B cell (primary cell): ENCODE measurements around the gene PNMA8C. TPM values are rescaled to one million over a fixed set of nuclear protein-coding genes. Genes with fewer than 3 reads are reported as not detected.
A peak's percentile ranks its signal among the peaks of the same experiment; 100 is the strongest.

Experiments
- ATAC-seq: fragments of 200-7000 bp; cut with Tn5 transposase; one replicate; pipeline ENCODE4 v1.10.0; 2021; ENCODE audit warnings: low read depth, mild to moderate bottlenecking, moderate number of reproducible peaks, moderate library complexity
- CTCF ChIA-PET: fragments of 350-600 bp; sonication (Branson Sonifier 250); formaldehyde crosslinking; loops from one replicate; lab custom pipeline; 2021; ENCODE audit warnings: antibody characterized with exemption, inconsistent platforms; lab: Charles Lee
- POLR2A ChIA-PET: fragments of 350-600 bp; sonication (Branson Sonifier 250); formaldehyde crosslinking; loops from one replicate; lab custom pipeline; 2021; ENCODE audit warnings: antibody characterized with exemption; lab: Charles Lee
- DNase-seq: peaks from one replicate; pipeline ENCODE4 v3.0.0; 2013
- H2AFZ ChIP-seq: 2 replicates; pipeline ENCODE4 v1.6.1; 2012; ENCODE audit warnings: mild to moderate bottlenecking, low read depth, low read length; ENCODE audit not compliant: insufficient read depth, poor library complexity, severe bottlenecking
- H3K27ac ChIP-seq, 2 donors: 1 replicate in 1 of 2; 2 replicates in 1 of 2; pipeline ENCODE4 v1.5.1; 2012 to 2013; ENCODE audit warnings: low read length in 2 of 2, mild to moderate bottlenecking in 2 of 2, moderate library complexity in 1 of 2
- H3K27me3 ChIP-seq, 4 experiments: fragments of 200-600 bp in 1 of 4; sonication (generic) in 1 of 4; replicated peaks in 1 of 4; 1 replicate in 2 of 4; 2 replicates in 2 of 4; pipeline versions ENCODE4 v1.6.1 to v1.7.0; 2013 to 2016; ENCODE audit warnings: low read length in 3 of 4, mild to moderate bottlenecking in 2 of 4, mixed read lengths in 1 of 4, moderate library complexity in 1 of 4; ENCODE audit not compliant: insufficient read depth in 4 of 4, control insufficient read depth in 3 of 4; ENCODE audit errors: control extremely low read depth in 1 of 4
- H3K36me3 ChIP-seq, 2 experiments: replicated peaks in 1 of 2; 1 replicate in 1 of 2; 2 replicates in 1 of 2; pipeline versions ENCODE4 v1.6.1 to v1.7.1; 2013; ENCODE audit warnings: low read length in 1 of 2; ENCODE audit not compliant: insufficient read depth in 2 of 2, control insufficient read depth in 1 of 2; ENCODE audit errors: control extremely low read depth in 1 of 2, extremely low read depth in 1 of 2
- H3K4me1 ChIP-seq, 2 donors: fragments of 200-600 bp in 1 of 2; sonication (generic) in 1 of 2; 1 replicate in 1 of 2; 2 replicates in 1 of 2; pipeline versions ENCODE4 v1.5.1 to v1.6.1; 2013 to 2017; ENCODE audit warnings: low read length in 2 of 2; ENCODE audit not compliant: control insufficient read depth in 2 of 2, insufficient read depth in 2 of 2
- H3K4me2 ChIP-seq: replicated peaks from 2 replicates; pipeline ENCODE3; 2012; ENCODE audit warnings: mild to moderate bottlenecking, low read depth, low read length; ENCODE audit not compliant: poor library complexity, severe bottlenecking
- H3K4me3 ChIP-seq, 5 experiments: fragments of 200-600 bp in 1 of 5; sonication (generic) in 1 of 5; 1 replicate in 3 of 5; 2 replicates in 2 of 5; pipeline versions ENCODE4 v1.5.1 to v1.7.0; 2011 to 2016; ENCODE audit warnings: low read length in 4 of 5, mild to moderate bottlenecking in 4 of 5, low read depth in 2 of 5, control low read depth in 1 of 5, moderate library complexity in 1 of 5; ENCODE audit not compliant: insufficient read depth in 1 of 5; ENCODE audit errors: control extremely low read depth in 1 of 5, extremely low read depth in 1 of 5
- H3K79me2 ChIP-seq: fragments of 200-600 bp; sonication (generic); one replicate; pipeline ENCODE4 v1.6.0; 2016; ENCODE audit warnings: low read length; ENCODE audit not compliant: control insufficient read depth, insufficient read depth
- H3K9ac ChIP-seq: fragments of 200-600 bp; sonication (generic); 2 replicates; pipeline ENCODE4 v1.6.1; 2017; ENCODE audit warnings: mild to moderate bottlenecking, low read length, moderate library complexity
- H3K9me3 ChIP-seq, 3 donors: one replicate each; pipeline versions ENCODE4 v1.6.1 to v1.7.1; 2013; ENCODE audit warnings: low read length in 2 of 3; ENCODE audit not compliant: control insufficient read depth in 2 of 3, insufficient read depth in 1 of 3; ENCODE audit errors: control extremely low read depth in 1 of 3
- H4K20me1 ChIP-seq: 2 replicates; pipeline ENCODE4 v1.6.0; 2012; ENCODE audit warnings: mild to moderate bottlenecking, low read length; ENCODE audit not compliant: insufficient read depth, control insufficient read depth, poor library complexity, severe bottlenecking
- H3K27ac Mint-ChIP-seq: one replicate; pipeline ENCODE4 v1.8.0; 2021; ENCODE audit warnings: mixed read lengths
- H3K27me3 Mint-ChIP-seq: one replicate; pipeline ENCODE4 v1.8.0; 2021; ENCODE audit warnings: mixed read lengths
- H3K4me1 Mint-ChIP-seq: one replicate; pipeline ENCODE4 v1.8.0; 2021; ENCODE audit warnings: mixed read lengths
- H3K4me3 Mint-ChIP-seq: one replicate; pipeline ENCODE4 v1.8.0; 2021; ENCODE audit warnings: mixed read lengths
- H3K9me3 Mint-ChIP-seq: one replicate; pipeline ENCODE4 v1.8.0; 2022; ENCODE audit warnings: mixed read lengths; ENCODE audit not compliant: insufficient read depth
- EZH2 ChIP-seq: IDR thresholded peaks from 2 replicates; pipeline ENCODE4 v1.6.1; 2012; ENCODE audit warnings: borderline replicate concordance, low read depth, mild to moderate bottlenecking, moderate library complexity, low read length; ENCODE audit not compliant: insufficient read depth, poor library complexity, severe bottlenecking
- WGBS: methylation state at CpG from one replicate; pipeline ENCODE4 v1.1.5; 2013; ENCODE audit warnings: missing lambda C conversion rate; ENCODE audit not compliant: insufficient coverage; 5-methylcytosine and 5-hydroxymethylcytosine counted together
- intact Hi-C: fragments of 100-400 bp; cut with micrococcal nuclease; formaldehyde crosslinking; loops from one replicate; pipeline ENCODE4 v1.10.0; 2022
- polyA plus RNA-seq: library from polyadenylated mRNA; depleted of rRNA; stranded (reverse); fragments of >200 nt; gene quantifications from 2 replicates; pipeline ENCODE4 v1.2.3, GENCODE V29; 2012
- total RNA-seq, 2 donors: library from RNA; stranded (reverse); fragments of 120-200 nt in 1 of 2; gene quantifications; 1 replicate in 1 of 2; 2 replicates in 1 of 2; pipeline versions ENCODE4 v1.2.3 to v1.2.4, GENCODE V29; 2013 to 2022
- TF ChIP-seq, protein P1 (sequence below): fragments of 200-600 bp; IDR thresholded peaks from one replicate; pipeline ENCODE4 v1.8.0; 2022; ENCODE audit warnings: antibody characterized with exemption, mild to moderate bottlenecking

Gene PNMA8C
- total and polyA plus RNA-seq, 2 donors (not counting 1 experiment from before 2014, with no cell fraction given): not detected

DNA sequence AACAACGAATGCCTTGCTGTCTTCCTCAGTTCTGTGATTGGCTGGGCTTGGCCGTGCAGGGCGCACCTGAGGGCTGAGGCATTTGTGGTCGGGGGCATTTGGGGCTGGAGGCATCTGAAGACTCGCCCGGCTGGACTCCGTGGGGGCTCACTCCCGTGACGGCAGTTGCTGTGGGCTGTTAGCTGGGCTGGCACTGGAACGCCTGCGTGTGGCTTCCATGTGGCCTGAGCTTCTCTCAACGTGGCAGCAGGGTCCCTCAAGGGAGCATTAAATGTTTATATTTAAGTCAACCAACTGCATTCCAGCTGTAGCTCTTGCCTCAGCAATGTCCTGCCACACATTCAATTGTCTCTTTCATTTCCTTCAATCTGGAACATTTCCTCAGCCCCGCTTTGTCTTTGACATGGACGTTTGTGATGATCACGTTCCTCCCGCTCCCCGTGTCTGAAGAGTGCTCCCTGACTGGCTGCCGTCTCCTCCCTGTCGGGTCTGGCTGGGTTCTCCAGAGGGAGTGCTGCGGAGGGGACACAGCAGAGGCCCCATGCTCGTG lies 36.4 kb downstream of the PNMA8C start:
- H3K4me1 ChIP-seq: peaks cover 0 to 4% of the 10 kb centered on the region in 2 donors
- H3K9me3 Mint-ChIP-seq: no peaks in the 10 kb centered on the region
- no peaks in the 10 kb centered on the region for H3K9me3 ChIP-seq
- POLR2A ChIA-PET: no interaction called here
- peak overlapping the region; percentile 56 for H3K27ac Mint-ChIP-seq
- CTCF ChIA-PET: interaction anchor here (0.9 to 1.1 kb wide), 2 partner anchors 10 to 11 kb away, joined by 3 read pairs; no protein-coding TSS in a partner anchor
- H3K79me2 ChIP-seq: no peaks in the 10 kb centered on the region
- no peak overlapping the region for H2AFZ ChIP-seq
- no peak overlapping the region for H3K4me3 ChIP-seq
- intact Hi-C loops: no loop called here
- no peaks in the 10 kb centered on the region for H3K27me3 Mint-ChIP-seq
- no peak for DNase-seq
- H3K4me3 Mint-ChIP-seq: no peak overlapping the region
- no peak for ATAC-seq
- H3K4me1 Mint-ChIP-seq: peaks cover 5% of the 10 kb centered on the region
- WGBS: 26% methylated on average over 10 of the region's 21 CpGs
- H3K36me3 ChIP-seq: peaks cover 0 to 36% of the 10 kb centered on the region in 2 experiments
- H3K27ac ChIP-seq: no peak overlapping the region
- no peaks in the 10 kb centered on the region for H3K27me3 ChIP-seq
- H3K9ac ChIP-seq: no peak overlapping the region
- no peaks in the 10 kb centered on the region for H4K20me1 ChIP-seq
- H3K4me2 ChIP-seq: no peak overlapping the region
- TF ChIP-seq, protein P1, sequence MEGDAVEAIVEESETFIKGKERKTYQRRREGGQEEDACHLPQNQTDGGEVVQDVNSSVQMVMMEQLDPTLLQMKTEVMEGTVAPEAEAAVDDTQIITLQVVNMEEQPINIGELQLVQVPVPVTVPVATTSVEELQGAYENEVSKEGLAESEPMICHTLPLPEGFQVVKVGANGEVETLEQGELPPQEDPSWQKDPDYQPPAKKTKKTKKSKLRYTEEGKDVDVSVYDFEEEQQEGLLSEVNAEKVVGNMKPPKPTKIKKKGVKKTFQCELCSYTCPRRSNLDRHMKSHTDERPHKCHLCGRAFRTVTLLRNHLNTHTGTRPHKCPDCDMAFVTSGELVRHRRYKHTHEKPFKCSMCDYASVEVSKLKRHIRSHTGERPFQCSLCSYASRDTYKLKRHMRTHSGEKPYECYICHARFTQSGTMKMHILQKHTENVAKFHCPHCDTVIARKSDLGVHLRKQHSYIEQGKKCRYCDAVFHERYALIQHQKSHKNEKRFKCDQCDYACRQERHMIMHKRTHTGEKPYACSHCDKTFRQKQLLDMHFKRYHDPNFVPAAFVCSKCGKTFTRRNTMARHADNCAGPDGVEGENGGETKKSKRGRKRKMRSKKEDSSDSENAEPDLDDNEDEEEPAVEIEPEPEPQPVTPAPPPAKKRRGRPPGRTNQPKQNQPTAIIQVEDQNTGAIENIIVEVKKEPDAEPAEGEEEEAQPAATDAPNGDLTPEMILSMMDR: no peak
- TF ChIP-seq EZH2: no peak
